HG03520 (cell line): ENCODE measurements around the gene HMGN3.
"Not testable (repeated sequence)": the region's sequence is repeated elsewhere in the genome, so short reads cannot be mapped to it uniquely, and the experiment has no call there.

Source experiments
- ATAC-seq: cut with Tn5 transposase; IDR thresholded peaks from one replicate; pipeline ENCODE4 v1.9.1; 2021; ENCODE audit warnings: mild to moderate bottlenecking, moderate library complexity; ENCODE audit not compliant: unreplicated experiment

The HMGN3 gene

DNA sequence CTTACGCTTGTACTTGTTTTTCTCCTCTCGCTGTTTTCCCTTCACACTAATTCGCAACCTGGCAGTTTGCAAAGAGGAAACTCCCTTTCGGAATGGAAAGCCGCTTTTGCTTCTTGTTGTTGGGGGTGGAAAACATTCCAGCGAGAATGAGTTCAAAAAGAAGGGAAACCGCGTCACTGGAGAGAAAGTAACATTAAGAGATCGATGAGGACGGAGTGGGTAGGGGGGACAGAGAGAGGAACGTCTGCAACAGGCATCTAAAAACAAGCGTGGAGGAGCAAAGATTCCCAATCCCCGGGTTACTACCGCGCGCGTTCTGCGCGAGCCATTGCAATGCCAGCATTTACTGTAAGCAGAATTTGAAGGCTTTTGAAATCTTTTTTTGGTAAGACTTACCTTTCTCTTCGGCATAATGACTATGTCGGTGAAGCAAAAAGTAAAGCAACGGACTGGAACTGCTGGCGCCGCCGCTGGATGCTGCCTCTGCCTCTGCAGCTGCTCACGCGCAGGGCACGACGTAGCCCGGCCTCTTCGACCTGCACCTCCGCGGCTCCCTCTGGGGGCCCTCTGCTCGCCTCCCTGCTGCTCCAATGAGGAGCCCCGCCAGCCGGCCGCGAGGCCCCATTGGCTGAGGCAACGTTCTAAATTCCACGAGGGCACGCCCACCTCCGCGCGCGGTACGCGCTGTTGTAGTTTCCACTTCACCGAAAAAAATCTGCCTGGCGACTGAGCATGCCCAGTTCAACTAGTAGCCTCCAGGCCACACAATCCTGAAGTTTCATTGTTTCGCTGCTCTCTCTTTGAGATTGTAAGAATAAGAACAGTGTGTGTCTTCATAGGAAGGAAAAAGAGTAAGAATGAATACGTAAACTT, at the start of gene HMGN3:
HMGN3 (minus strand) TSS at position 533 of the 873 bp plus-strand sequence.
- peak; percentile 95 for ATAC-seq

- ATAC-seq, result no peak
Measured at GRCh38 chr6:79280756-79281155, 46.3 kb upstream of the HMGN3 start.

DNA sequence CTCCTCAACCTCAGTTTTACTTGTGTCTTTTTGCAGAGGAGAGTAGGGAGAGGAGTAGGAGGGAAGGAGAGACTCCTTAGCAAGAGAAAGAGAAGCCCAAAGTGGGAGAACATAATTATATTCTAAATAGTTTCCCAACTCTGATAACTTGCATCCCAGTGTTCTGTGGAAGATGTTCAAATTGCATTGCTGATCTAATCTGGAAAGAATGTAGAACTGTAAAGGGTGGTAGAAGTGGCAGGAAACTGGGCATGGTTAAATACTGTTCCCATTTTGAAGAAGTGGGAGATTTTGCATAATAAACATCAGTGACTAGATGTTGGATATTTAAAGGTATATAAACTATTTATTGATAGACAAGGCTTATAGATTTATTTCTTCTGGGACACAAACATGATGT, 42.6 kb upstream of the HMGN3 start:
- no peak for ATAC-seq

DNA sequence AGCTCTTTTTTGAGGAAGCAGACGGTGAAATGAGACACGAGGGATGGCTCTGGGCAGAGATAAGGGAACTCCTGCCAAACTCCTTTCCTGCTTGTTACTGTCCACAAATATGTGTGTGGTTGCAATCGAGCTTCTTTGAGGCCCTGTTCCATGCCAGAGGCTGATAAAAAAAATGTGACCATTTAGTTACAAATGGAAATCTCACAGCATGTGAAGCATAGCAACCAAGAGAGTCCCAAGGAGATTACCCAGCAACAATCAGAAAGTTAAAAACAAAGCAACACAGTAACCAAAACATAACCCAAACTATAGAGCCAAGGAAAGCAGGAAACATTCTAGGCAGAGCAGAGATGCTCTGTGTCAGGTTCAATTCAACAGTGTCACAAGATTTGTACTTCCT, 35.4 kb upstream of the HMGN3 start:
- no peak for ATAC-seq

- ATAC-seq, result no peak
Measured at GRCh38 chr6:79267128-79267527, 32.6 kb upstream of the HMGN3 start.

- ATAC-seq, result no peak
Measured at GRCh38 chr6:79266051-79266450, 31.6 kb upstream of the HMGN3 start.

DNA sequence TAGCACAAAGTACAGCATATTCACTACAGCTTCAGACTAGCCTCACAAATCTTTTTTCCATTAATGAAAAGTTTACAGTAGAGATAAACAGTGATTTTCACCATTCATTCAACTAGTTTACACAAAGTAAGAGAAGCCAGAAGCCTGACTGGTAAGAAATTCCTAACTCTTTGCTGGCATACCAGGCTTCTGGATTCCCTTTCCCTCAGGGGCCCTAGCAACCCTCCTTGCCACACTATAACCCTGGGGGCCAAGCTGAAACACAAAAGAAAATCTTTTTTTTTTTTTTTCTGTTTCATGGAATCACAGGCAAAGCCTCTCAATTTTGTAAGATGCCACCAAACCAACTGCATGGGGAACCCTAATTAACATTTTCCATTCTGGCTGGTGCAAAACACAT, 28.9 kb upstream of the HMGN3 start:
- ATAC-seq, result no peak

DNA sequence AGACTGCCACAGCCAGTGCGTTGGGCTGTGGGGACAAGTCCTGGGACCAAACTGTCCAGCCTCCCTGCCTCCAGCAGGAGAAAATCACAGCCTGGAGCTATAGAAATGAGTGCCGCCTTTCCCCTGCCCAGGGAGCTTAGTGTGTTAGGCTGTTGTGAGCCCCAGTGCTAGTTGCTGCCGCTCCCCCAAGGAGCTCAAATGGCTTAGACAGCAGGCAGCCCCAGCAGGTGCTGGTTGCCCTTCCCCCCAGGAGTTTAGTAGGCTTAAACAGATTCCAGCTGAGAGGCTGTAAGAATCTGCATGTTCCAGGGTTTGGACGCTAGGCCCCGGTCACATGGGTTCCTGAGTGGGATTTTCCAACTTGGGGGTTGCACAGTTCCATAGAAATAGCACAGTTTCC, 27.2 kb upstream of the HMGN3 start:
- ATAC-seq, result no peak

DNA sequence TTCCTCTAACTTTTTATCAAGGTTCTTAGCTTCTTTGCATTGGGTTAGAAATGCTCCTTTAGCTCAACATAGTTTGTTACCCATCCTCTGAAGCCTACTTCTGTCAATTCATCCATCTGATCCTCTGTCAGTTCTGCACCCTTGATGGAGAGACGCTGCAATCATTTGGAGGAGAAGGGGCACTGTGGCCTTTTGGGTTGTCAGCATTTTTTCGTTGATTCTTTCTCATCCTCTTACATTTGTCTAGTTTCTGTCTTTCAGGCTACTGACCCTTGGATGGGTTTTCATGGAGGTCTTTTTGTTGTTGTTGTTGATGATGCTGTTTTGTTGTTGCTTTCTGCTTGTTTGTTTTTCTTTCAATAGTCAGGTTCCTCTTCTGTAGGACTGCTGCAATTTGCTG, 26.3 kb upstream of the HMGN3 start:
- no peak for ATAC-seq

- no peak for ATAC-seq
Measured at GRCh38 chr6:79257381-79258205, 23.1 kb upstream of the HMGN3 start.

DNA sequence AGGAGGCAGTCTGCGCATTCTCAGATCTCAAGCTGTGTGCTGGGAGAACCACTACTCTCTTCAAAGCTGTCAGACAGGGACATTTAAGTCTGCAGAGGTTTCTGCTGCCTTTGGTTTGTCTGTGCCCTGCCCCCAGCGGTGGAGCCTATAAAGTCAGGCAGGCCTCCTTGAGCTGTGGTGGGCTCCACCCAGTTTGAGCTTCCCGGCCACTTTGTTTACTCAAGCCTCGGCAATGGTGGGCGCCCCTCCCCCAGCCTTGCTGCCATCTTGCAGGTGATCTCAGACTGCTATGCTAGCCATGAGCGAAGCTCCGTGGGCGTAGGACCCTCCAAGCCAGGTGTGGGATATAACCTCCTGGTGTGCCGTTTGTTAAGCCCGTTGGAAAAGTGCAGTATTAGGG, 22.3 kb upstream of the HMGN3 start:
- ATAC-seq, result not testable (repeated sequence)

GRCh38 chr6:79255086-79255485, 20.6 kb upstream of the HMGN3 start:
- not testable (repeated sequence) for ATAC-seq

DNA sequence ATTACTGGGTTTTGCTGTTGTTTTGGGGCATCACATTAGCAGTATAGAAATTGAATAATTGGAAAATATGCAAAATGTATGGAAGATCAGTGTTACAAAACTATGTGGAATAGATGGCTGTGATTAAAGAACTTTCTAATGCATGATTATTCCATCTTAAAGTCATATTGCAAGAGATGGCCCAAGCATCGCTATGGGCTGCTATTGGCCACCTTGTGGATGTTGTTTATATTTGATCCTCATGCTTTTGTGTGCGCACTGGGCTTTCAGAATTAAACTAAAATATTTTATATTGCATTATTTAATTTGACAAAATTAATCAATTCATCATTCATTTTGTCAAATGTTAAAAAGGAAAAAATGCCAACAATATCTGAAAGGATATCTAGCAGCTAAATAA, 16.1 kb upstream of the HMGN3 start:
- no peak for ATAC-seq

GRCh38 chr6:79250107-79250514, 15.6 kb upstream of the HMGN3 start:
- ATAC-seq, result peak; percentile 82

DNA sequence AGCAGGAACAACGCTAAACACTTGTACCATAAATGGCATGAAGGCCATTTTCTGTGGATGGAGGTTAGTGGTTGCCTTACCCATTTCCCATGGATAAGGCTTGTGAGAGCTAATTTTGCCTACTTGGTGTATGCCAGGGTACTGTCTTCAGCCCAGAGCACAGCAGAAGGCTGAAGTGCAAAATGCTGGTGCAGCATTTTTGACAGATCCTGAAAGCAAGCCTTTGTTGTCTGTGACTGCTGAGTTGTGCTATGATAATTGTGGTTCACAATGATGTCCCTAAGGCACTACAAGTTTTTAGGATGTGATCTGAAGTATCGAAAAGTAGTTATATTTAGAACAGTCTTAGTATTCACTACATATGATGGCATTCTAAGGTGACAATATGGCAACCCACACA, 14.7 kb upstream of the HMGN3 start:
- ATAC-seq, result no peak

- peak; percentile 79 for ATAC-seq
Measured at GRCh38 chr6:79246891-79247290, 12.4 kb upstream of the HMGN3 start.

DNA sequence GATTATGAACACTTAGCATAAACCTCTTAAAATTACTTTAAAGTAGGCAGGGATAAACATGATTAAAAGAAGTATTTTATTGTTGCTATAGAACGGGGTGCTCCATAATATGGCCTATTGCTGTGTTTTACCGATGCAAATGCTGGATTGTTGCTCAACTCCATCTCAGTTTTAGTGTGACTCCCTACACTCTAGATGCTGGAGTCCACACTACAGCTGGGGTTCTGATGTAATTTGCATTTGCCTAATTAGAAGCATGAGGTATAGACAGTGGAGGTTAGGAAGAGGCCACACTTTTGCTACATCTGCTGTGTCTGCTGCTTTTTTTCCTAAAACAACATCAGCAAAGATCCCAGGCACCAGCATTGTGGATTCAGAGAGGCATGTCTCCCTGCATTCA, 6.7 kb upstream of the HMGN3 start:
- no peak for ATAC-seq

GRCh38 chr6:79240509-79240908, 6.0 kb upstream of the HMGN3 start:
- ATAC-seq, result peak; percentile 55

GRCh38 chr6:79239536-79240168, 5.2 kb upstream of the HMGN3 start:
- peak; percentile 55 for ATAC-seq

GRCh38 chr6:79238919-79239318, 4.4 kb upstream of the HMGN3 start:
- ATAC-seq, result no peak

DNA sequence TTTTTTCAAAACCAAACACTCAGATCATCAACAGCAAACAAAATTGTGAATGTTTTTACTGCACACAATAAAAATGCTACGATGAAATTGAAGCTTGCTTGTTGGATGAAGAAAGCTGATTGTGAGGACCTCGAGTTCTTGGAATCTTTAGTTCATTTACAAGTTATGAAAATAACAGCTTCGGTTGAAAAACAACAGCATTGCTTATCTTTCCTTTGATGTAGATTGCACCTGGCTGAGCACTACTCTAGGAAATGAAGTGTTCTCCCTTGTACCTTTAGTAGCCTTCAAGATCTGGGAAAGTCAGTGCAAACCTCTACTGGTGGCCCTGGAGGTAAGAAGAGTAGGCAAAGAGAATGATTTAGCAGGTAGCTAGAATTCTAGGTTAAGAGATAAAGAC, 2.2 kb upstream of the HMGN3 start:
- no peak for ATAC-seq
